GM13977 (cell line): Measurements from ENCODE around the gene UGT1A5.

Experiments used
- DNase-seq: peaks from one replicate; pipeline ENCODE4 v3.0.0; 2012; ENCODE audit warnings: low spot score
- in situ Hi-C: fragments of 300-500 bp; cut with MboI; formaldehyde crosslinking; loops from one replicate; pipeline ENCODE4 v1.12.0; 2022; ENCODE audit warnings: low sequenced_read_pairs, low pct_unique_long_range_greater_than_20kb, mixed read lengths, inconsistent platforms; ENCODE audit not compliant: unreplicated experiment
- TF ChIP-seq, protein P1 (sequence below): IDR thresholded peaks from 2 replicates; pipeline ENCODE4 v1.5.1; 2012; ENCODE audit warnings: mild to moderate bottlenecking, control low read depth; ENCODE audit not compliant: insufficient read depth; ENCODE audit errors: extremely low read depth, missing control alignments

Gene UGT1A5

DNA sequence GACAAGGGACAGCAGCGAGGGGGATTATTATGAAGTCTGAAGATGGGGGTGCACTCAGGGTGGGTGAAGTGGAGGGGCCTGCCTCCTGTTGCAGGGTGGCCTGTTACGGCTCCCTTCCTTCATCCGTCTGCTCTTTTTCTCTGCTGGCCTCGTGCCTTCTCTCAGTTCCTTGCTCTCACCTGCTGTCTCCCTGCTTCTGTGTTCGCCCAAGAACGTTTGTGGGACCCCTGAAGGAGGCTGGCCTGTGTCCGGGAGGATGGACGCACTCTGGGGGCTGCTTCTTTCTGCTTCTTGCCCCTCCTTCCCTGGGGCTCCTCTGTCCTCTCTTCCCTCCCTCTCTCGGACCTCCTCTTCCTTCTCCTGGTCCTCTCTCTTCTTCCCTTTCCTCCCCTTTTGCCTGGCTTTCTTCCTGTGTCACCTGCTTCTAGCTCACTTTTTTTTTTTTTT is 79.2 kb downstream of the UGT1A5 start:
- in situ Hi-C loops = no loop called here
- TF ChIP-seq, protein P1, sequence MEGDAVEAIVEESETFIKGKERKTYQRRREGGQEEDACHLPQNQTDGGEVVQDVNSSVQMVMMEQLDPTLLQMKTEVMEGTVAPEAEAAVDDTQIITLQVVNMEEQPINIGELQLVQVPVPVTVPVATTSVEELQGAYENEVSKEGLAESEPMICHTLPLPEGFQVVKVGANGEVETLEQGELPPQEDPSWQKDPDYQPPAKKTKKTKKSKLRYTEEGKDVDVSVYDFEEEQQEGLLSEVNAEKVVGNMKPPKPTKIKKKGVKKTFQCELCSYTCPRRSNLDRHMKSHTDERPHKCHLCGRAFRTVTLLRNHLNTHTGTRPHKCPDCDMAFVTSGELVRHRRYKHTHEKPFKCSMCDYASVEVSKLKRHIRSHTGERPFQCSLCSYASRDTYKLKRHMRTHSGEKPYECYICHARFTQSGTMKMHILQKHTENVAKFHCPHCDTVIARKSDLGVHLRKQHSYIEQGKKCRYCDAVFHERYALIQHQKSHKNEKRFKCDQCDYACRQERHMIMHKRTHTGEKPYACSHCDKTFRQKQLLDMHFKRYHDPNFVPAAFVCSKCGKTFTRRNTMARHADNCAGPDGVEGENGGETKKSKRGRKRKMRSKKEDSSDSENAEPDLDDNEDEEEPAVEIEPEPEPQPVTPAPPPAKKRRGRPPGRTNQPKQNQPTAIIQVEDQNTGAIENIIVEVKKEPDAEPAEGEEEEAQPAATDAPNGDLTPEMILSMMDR = no peak
- no peak for DNase-seq

DNA sequence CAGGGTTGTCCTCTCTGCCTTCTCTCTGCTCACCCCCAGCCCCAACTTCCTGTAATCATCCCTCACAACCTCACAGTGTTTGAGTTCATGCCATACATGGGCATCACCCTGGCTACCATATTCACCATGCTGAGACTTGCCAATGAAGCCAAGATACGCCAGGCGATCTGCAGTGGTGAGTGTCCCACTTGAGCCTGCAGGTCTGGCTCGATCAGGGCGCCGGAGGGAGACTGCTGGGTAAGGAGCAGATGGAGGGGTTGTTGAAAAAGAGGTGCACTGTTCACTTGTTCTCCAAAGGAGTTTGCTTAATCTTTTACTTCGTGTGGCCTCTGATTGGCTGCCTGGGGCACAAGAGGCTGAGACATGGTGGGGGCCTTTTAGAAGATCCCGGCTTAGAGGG is 80.0 kb downstream of the UGT1A5 start:
- in situ Hi-C loops = no loop called here
- TF ChIP-seq, protein P1 = no peak
- DNase-seq = no peak

DNA sequence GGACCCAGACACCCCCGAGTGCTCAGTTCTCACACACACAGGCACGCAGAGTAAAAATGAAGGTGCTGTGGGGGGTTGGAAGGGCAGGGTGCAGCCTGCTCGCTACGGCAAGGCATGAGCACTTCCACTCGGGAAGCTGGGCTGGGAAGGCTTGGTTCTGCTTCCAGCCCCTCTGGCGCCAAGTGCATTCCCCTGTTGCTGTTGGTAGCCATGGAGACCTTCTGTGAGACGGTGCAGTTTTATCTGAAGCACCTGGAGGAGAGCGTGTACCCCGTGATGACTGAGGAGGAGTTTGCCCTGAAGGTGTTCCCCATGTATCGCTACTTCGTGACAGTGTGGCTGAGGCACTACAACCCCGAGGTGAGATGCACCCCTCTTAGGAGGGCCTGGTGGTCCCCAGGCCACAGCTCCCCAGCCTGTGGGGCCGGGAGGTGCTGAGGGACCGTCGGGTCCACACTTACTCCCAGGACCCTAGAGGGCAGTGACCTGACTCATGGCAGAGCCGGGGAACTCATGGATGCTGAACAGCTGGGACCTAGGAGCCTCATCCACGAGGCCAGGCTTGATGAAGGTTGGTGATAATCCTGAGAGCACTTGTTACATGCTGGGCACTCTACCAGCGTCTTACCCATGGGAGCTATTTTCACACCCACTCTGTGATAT is 80.9 kb downstream of the UGT1A5 start:
- no peak for DNase-seq
- in situ Hi-C loops = no loop called here
- TF ChIP-seq, protein P1 = no peak

DNA sequence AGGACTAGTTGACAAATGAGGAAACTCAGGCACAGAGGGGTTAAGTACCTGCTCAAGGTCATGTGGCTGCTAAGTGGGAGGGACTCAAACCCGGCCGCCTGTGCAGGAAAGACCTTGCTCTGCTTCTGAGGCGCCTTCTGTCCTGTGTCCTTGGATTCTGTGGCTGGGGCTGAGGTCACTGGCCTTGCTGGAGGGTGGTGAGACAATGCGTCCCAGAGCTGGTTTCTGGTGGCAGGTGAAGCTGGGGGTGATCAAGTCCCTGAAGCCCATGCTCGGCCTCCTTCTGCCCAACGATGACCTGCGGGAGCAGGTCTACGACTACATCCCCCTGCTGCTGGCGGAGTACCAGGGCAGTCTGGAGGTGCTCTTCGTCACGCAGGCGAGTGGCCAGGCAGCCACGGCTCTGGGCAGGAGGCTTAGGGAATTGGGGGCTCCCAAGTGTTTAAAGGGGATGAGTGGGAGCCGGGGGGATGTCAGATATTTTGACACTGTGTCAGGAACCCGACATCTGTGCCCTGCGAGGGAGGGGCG is 81.5 kb downstream of the UGT1A5 start:
- TF ChIP-seq, protein P1 = no peak
- in situ Hi-C loops = no loop called here
- DNase-seq = no peak

DNA sequence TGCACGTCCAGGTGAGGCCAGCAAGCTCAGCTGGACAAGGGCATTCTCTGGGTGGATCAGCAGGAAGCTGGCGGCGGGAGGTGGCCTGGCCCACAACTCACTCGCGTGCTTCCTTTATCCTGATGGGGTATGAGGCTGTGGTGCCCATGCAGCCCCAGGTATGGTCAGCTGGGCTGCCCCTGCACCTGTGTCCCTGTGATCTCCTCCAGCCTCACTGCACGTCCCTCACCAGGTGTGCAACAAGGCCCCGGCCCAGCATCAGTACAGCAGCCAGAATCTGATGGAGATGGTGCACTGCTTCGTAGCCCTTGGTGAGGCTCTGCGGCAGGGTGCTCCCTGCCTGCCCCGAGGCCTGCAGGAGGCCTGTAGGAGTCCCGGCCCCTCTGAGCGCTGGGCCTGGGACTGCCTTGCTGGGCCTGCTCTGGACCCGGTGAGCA is 83.0 kb downstream of the UGT1A5 start:
- in situ Hi-C loops = no loop called here
- no peak for DNase-seq
- TF ChIP-seq, protein P1 = no peak

DNA sequence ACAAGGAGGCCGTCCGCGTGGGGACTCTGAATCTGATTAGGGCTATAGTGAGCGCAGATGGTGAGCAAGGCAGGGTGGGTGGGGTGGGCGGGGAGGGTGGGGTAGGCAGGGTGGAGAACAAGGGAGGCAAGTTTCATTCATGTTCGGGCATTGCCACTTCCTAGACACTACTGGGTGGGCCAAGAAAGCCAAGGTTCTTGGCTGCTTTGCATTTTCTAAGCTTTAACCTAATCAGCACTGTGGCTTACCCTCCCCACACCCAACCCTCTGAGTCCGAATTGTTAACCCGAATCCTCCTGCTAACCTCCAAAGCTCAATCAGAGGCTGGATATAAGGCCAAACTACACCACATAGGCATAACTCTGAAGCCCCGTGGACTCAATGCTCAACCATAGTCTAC is 83.5 kb downstream of the UGT1A5 start:
- TF ChIP-seq, protein P1 = no peak
- in situ Hi-C loops = no loop called here
- DNase-seq = no peak
